ENCODE measurements around the gene TGIF2. TPM values are rescaled to one million over a fixed set of nuclear protein-coding genes. Genes with fewer than 3 reads are reported as not detected.

Gene TGIF2
- total RNA-seq, 1 experiment from 2014 or later = 17.1 TPM

- H3K9me3 ChIP-seq (ENCODE audit: control insufficient read depth in 1 of 2, insufficient read depth in 1 of 2, low read depth in 1 of 2, low read length in 2 of 2) = no peaks in the 10 kb centered on the region
- CTCF ChIA-PET = interaction anchor here (0.6 to 1.4 kb wide), 2 partner anchors 27 to 31 kb away, joined by 3 to 5 read pairs; partner anchors contain the start of gene RAB5IF
- POLR2A ChIA-PET = no interaction called here
- no peak overlapping the region for H3K4me3 ChIP-seq (replicated peaks in 1 of 2; ENCODE audit: low read depth in 1 of 2, low read length in 2 of 2)
- RAD21 ChIA-PET (ENCODE audit: low non-redundant PET in 1 of 2, low total read pairs in 2 of 2, uncharacterized antibody in 2 of 2, unreplicated experiment in 2 of 2) = no interaction called here
- H3K36me3 ChIP-seq (ENCODE audit: control insufficient read depth in 1 of 2, insufficient read depth in 2 of 2, low read length in 2 of 2) = peaks cover 4 to 9% of the 10 kb centered on the region in 2 experiments
- peaks cover 16% of the 10 kb centered on the region for H3K79me2 ChIP-seq (ENCODE audit: insufficient read depth, low read length)
- H2AFZ ChIP-seq (ENCODE audit: low read depth, low read length, poor library complexity, severe bottlenecking) = no peak overlapping the region
- no peak overlapping the region for H3K27ac ChIP-seq (ENCODE audit: low read depth, low read length)
- H3K9me2 ChIP-seq (ENCODE audit: insufficient read depth) = no peaks in the 10 kb centered on the region
- no peak for ATAC-seq
- no peak for TF ChIP-seq SIN3A (IDR thresholded peaks at IDR 0.05; ENCODE audit: low read depth)
- TF ChIP-seq SRF (IDR thresholded peaks at IDR 0.05; ENCODE audit: low read depth) = no peak
- no peak for TF ChIP-seq CBX3 (IDR thresholded peaks at IDR 0.05; ENCODE audit: low read depth)
- no peak for TF ChIP-seq CEBPB (IDR thresholded peaks at IDR 0.05; ENCODE audit: low read depth)
- TF ChIP-seq FOSL1 (IDR thresholded peaks at IDR 0.05; ENCODE audit: low read depth) = no peak
- TF ChIP-seq ZBTB33 (IDR thresholded peaks at IDR 0.05; ENCODE audit: extremely low read depth, insufficient replicate concordance, low read length) = no peak
- no peak for TF ChIP-seq MAX (IDR thresholded peaks at IDR 0.05)
- TF ChIP-seq EZH2 (IDR thresholded peaks at IDR 0.05) = no peak
- TF ChIP-seq SP1 (IDR thresholded peaks at IDR 0.05; ENCODE audit: low read depth) = no peak
- H3K9ac ChIP-seq (ENCODE audit: low read length) = no peak overlapping the region
- no peaks in the 10 kb centered on the region for H3K27me3 ChIP-seq (ENCODE audit: insufficient read depth, low read length)
- no peaks in the 10 kb centered on the region for H4K20me1 ChIP-seq (ENCODE audit: insufficient read depth)
- no peak overlapping the region for H3K4me2 ChIP-seq (ENCODE audit: low read length)
- no peak for DNase-seq (ENCODE audit: low read depth, low spot score)
- BruUV-seq (replicated peaks) = no TSS peak
- intact Hi-C loops (cut with micrococcal nuclease) = no loop called here
- H3K4me1 ChIP-seq (ENCODE audit: control insufficient read depth in 1 of 2, insufficient read depth in 2 of 2, low read length in 2 of 2) = peaks cover 15 to 21% of the 10 kb centered on the region in 2 experiments
Measured at GRCh38 chr20:36578356-36579041, 5.1 kb downstream of the TGIF2 start.
